Measurements from ENCODE around the gene TXNDC16.

The TXNDC16 gene

GRCh38 chr14:52443506-52443905 lies 108.8 kb downstream of the TXNDC16 start:
- no peak for DNase-seq

- no peak for DNase-seq
These were observed 109.7 kb downstream of the TXNDC16 start for GRCh38 chr14:52442602-52443001.

GRCh38 chr14:52442166-52442565 lies 110.1 kb downstream of the TXNDC16 start:
- no peak for DNase-seq

GRCh38 chr14:52439476-52439875 lies 112.8 kb downstream of the TXNDC16 start:
- DNase-seq, result no peak

- DNase-seq, result no peak
These were observed 117.3 kb downstream of the TXNDC16 start for GRCh38 chr14:52434955-52435354.

GRCh38 chr14:52430474-52430873 lies 121.8 kb downstream of the TXNDC16 start:
- DNase-seq, result no peak

- no peak for DNase-seq
These were observed 122.9 kb downstream of the TXNDC16 start for GRCh38 chr14:52429451-52429850.

- DNase-seq, result no peak
These were observed 124.8 kb downstream of the TXNDC16 start for GRCh38 chr14:52427460-52427859.

- no peak for DNase-seq
These were observed 129.5 kb downstream of the TXNDC16 start for GRCh38 chr14:52422650-52423356.

GRCh38 chr14:52417139-52417538 lies 135.2 kb downstream of the TXNDC16 start:
- no peak for DNase-seq

- no peak for DNase-seq
These were observed 138.4 kb downstream of the TXNDC16 start for GRCh38 chr14:52413729-52414408.

- no peak for DNase-seq
These were observed 139.9 kb downstream of the TXNDC16 start for GRCh38 chr14:52412426-52412825.

GRCh38 chr14:52405314-52405713 lies 147.0 kb downstream of the TXNDC16 start:
- DNase-seq, result no peak

- DNase-seq, result no peak
These were observed 149.3 kb downstream of the TXNDC16 start for GRCh38 chr14:52402812-52403526.

- DNase-seq, result no peak
These were observed 151.5 kb downstream of the TXNDC16 start for GRCh38 chr14:52400846-52401245.

- DNase-seq, result no peak
These were observed 152.2 kb downstream of the TXNDC16 start for GRCh38 chr14:52399921-52400595.

GRCh38 chr14:52399104-52399503 lies 153.2 kb downstream of the TXNDC16 start:
- DNase-seq, result no peak

- no peak for DNase-seq
These were observed 154.5 kb downstream of the TXNDC16 start for GRCh38 chr14:52397844-52398243.

- no peak for DNase-seq
These were observed 156.6 kb downstream of the TXNDC16 start for GRCh38 chr14:52395728-52396127.

GRCh38 chr14:52391881-52392615 lies 160.3 kb downstream of the TXNDC16 start:
- no peak for DNase-seq
